ENCODE measurements around the gene PIK3R5.

PIK3R5 gene

GRCh38 chr17:8957721-8958120 lies 7.8 kb downstream of the PIK3R5 start:
- no peak for TF ChIP-seq CTCF (IDR thresholded peaks at IDR 0.05; ENCODE audit: low read depth, low read length)
- H3K4me3 ChIP-seq (ENCODE audit: low read depth, low read length): no peak overlapping the region

- no peak for TF ChIP-seq CTCF (IDR thresholded peaks at IDR 0.05; ENCODE audit: low read depth, low read length)
- H3K4me3 ChIP-seq (ENCODE audit: low read depth, low read length): no peak overlapping the region
These were observed 9.0 kb downstream of the PIK3R5 start for GRCh38 chr17:8956465-8956902.

- H3K4me3 ChIP-seq (ENCODE audit: low read depth, low read length): no peak overlapping the region
- TF ChIP-seq CTCF (IDR thresholded peaks at IDR 0.05; ENCODE audit: low read depth, low read length): no peak
These were observed 10.2 kb downstream of the PIK3R5 start for GRCh38 chr17:8955021-8955959.

GRCh38 chr17:8954339-8954738 lies 11.2 kb downstream of the PIK3R5 start:
- no peak for TF ChIP-seq CTCF (IDR thresholded peaks at IDR 0.05; ENCODE audit: low read depth, low read length)

GRCh38 chr17:8953156-8953885 lies 12.2 kb downstream of the PIK3R5 start:
- no peak for TF ChIP-seq CTCF (IDR thresholded peaks at IDR 0.05; ENCODE audit: low read depth, low read length)
- H3K4me3 ChIP-seq (ENCODE audit: low read depth, low read length): no peak overlapping the region

More at GRCh38 chr17:8954339-8954738, 11.2 kb downstream of the PIK3R5 start:
- no peak overlapping the region for H3K4me3 ChIP-seq (ENCODE audit: low read depth, low read length)

GRCh38 chr17:8952191-8952590 lies 13.3 kb downstream of the PIK3R5 start:
- no peak for TF ChIP-seq CTCF (IDR thresholded peaks at IDR 0.05; ENCODE audit: low read depth, low read length)

GRCh38 chr17:8951206-8951605 lies 14.3 kb downstream of the PIK3R5 start:
- no peak overlapping the region for H3K4me3 ChIP-seq (ENCODE audit: low read depth, low read length)
- no peak for TF ChIP-seq CTCF (IDR thresholded peaks at IDR 0.05; ENCODE audit: low read depth, low read length)

More at GRCh38 chr17:8952191-8952590, 13.3 kb downstream of the PIK3R5 start:
- H3K4me3 ChIP-seq (ENCODE audit: low read depth, low read length): no peak overlapping the region

Measured in WI38 (cell line).